Esophagus muscularis mucosa (tissue), 4 donors: ENCODE measurements around the gene RBSN. TPM values are rescaled to one million over a fixed set of nuclear protein-coding genes. Genes with fewer than 3 reads are reported as not detected.

Experiments used
- DNase-seq: peaks from one replicate; pipeline ENCODE4 v3.0.0-alpha.2; 2017; ENCODE audit errors: extremely low spot score
- H3K27ac ChIP-seq, 4 donors: fragments of 200-600 bp; sonication (generic); replicated peaks in 1 of 4; 1 replicate in 3 of 4; 2 replicates in 1 of 4; pipeline ENCODE4 v1.5.1; 2016 to 2019; ENCODE audit warnings: mild to moderate bottlenecking in 1 of 4
- H3K27me3 ChIP-seq, 4 donors: fragments of 200-600 bp; sonication (generic); one replicate each; pipeline versions ENCODE4 v1.5.1 to v1.6.0; 2016 to 2019
- H3K36me3 ChIP-seq, 4 donors: fragments of 200-600 bp; sonication (generic); one replicate each; pipeline ENCODE4 v1.5.1; 2016 to 2019
- H3K4me1 ChIP-seq, 4 donors: fragments of 200-600 bp; sonication (generic); one replicate each; pipeline ENCODE4 v1.5.1; 2016 to 2019
- H3K4me3 ChIP-seq, 4 donors: fragments of 200-600 bp; sonication (generic); 1 replicate in 2 of 4; 2 replicates in 2 of 4; pipeline ENCODE4 v1.5.1; 2016 to 2019; ENCODE audit warnings: mild to moderate bottlenecking in 4 of 4, moderate library complexity in 1 of 4
- H3K9me3 ChIP-seq, 4 donors: fragments of 200-600 bp; sonication (generic); 1 replicate in 3 of 4; 2 replicates in 1 of 4; pipeline ENCODE4 v1.5.1; 2016 to 2019
- EP300 ChIP-seq: sonication (generic); formaldehyde crosslinking; IDR thresholded peaks from one replicate; pipeline ENCODE4 v1.6.1; 2017; ENCODE audit warnings: antibody characterized with exemption
- POLR2A ChIP-seq: fragments of 450-650 bp; IDR thresholded peaks from one replicate; pipeline ENCODE4 v1.6.1; 2017; ENCODE audit warnings: antibody characterized with exemption, moderate library complexity, mild to moderate bottlenecking, low read depth
- POLR2AphosphoS5 ChIP-seq, 2 donors: sonication (generic); formaldehyde crosslinking; IDR thresholded peaks; one replicate each; pipeline ENCODE4 v1.6.1; 2017; ENCODE audit warnings: antibody characterized with exemption in 2 of 2
- WGBS: methylation state at CpG from one replicate; pipeline ENCODE4 v1.1.5; 2018; 5-methylcytosine and 5-hydroxymethylcytosine counted together
- intact Hi-C: fragments of 100-400 bp; cut with DNase I; formaldehyde crosslinking; loops from one replicate; pipeline ENCODE4 v1.15.1; 2023
- total RNA-seq, 4 donors: library from RNA; depleted of rRNA; stranded (reverse); fragments of >200 nt; gene quantifications; one replicate each; pipeline versions ENCODE4 v1.1.0 to v1.2.1, GENCODE V29; 2016
- TF ChIP-seq, protein P1 (sequence below), 3 experiments: fragments of 200-600 bp in 2 of 3; fragments of 450-650 bp in 1 of 3; sonication (generic) in 2 of 3; IDR thresholded peaks; one replicate each; pipeline ENCODE4 v1.5.1; 2017 to 2019; ENCODE audit warnings: antibody characterized with exemption in 3 of 3, mild to moderate bottlenecking in 2 of 3, moderate library complexity in 1 of 3

RBSN gene
- total RNA-seq, 4 donors from 2014 or later: 31.6 to 45.7 (median 39.0) TPM

DNA sequence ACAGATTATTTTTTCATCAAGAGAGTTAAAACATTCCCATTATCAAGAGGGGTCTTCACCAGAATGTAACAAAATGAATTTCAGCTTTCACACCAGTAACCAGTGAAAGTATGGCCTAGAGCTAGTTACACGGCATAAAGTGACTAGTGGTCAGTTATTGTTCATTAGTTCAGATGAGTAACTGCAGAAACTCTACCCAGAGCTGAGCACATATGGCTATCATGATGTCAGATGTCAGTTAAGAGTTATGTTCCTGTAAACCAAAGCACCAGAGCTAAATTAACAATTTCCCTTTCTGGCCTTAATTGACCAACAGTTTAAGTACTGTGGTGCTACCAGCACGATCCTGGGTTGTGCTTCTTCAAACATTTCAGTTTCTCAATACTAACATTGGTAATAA, 27.2 kb downstream of the RBSN start:
- H3K27ac ChIP-seq: no peak overlapping the region
- H3K9me3 ChIP-seq: no peaks in the 10 kb centered on the region
- no peak overlapping the region for H3K4me3 ChIP-seq
- no peak for DNase-seq
- no peak for TF ChIP-seq EP300
- TF ChIP-seq POLR2AphosphoS5 (IDR thresholded peaks at IDR 0.05): no peak
- no peak for TF ChIP-seq POLR2A
- TF ChIP-seq, protein P1, sequence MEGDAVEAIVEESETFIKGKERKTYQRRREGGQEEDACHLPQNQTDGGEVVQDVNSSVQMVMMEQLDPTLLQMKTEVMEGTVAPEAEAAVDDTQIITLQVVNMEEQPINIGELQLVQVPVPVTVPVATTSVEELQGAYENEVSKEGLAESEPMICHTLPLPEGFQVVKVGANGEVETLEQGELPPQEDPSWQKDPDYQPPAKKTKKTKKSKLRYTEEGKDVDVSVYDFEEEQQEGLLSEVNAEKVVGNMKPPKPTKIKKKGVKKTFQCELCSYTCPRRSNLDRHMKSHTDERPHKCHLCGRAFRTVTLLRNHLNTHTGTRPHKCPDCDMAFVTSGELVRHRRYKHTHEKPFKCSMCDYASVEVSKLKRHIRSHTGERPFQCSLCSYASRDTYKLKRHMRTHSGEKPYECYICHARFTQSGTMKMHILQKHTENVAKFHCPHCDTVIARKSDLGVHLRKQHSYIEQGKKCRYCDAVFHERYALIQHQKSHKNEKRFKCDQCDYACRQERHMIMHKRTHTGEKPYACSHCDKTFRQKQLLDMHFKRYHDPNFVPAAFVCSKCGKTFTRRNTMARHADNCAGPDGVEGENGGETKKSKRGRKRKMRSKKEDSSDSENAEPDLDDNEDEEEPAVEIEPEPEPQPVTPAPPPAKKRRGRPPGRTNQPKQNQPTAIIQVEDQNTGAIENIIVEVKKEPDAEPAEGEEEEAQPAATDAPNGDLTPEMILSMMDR (IDR thresholded peaks at IDR 0.05): no peak
- H3K36me3 ChIP-seq: peaks cover 38 to 65% (median 58%) of the 10 kb centered on the region in 4 donors
- no peaks in the 10 kb centered on the region for H3K27me3 ChIP-seq
- WGBS: 80% methylated on average over 2 of the region's 2 CpGs
- intact Hi-C loops: no loop called here
- no peaks in the 10 kb centered on the region for H3K4me1 ChIP-seq

DNA sequence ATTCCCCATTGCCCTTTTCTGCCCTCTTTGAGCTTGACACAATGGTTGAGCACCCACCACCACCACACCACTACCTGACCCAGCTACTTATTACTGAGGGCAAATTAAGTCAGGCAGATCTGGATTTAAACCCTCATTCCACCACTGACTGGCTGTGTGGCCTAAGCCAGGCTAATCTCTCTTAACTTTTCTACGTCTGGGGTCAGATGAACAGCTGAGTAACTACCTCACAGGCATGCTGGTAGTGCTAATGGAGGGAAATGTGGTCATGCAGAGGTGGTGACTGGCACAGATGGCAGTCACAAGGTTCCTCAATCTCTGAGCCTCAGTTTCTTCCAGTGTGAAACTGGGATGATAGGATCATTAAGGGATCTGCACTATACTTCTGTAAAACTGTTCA, 29.5 kb downstream of the RBSN start:
- intact Hi-C loops: no loop called here
- TF ChIP-seq POLR2AphosphoS5 (IDR thresholded peaks at IDR 0.05) (no peak), EP300 (no peak), POLR2A (no peak)
- TF ChIP-seq, protein P1 (IDR thresholded peaks at IDR 0.05): no peak
- peaks cover 0 to 6% (median 6%) of the 10 kb centered on the region in 4 donors for H3K4me1 ChIP-seq
- H3K9me3 ChIP-seq: no peaks in the 10 kb centered on the region
- H3K4me3 ChIP-seq: no peak overlapping the region
- no peak for DNase-seq
- no peak overlapping the region for H3K27ac ChIP-seq
- H3K27me3 ChIP-seq: no peaks in the 10 kb centered on the region
- WGBS: 88% methylated on average over 1 of the region's 1 CpG
- peaks cover 18 to 43% (median 35%) of the 10 kb centered on the region in 4 donors for H3K36me3 ChIP-seq

DNA sequence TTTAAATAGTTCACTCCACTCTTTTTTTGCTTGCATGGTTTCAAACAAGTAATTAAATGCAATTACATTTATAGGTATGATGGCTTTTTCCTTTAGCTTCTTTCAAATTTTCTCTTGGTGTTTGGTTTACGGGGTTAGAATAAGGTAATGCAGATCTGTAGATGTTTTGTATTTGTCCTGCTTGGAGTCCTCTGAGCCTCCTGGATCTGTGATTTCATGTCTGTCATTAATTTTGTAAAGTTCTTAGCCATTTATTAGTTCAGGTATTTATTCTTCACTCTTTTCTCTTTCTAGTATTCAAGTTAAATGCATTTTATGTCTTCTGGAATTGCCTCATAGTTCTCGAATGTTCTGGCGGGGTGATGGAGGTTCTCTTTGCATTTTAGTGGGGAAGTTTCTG, 32.5 kb downstream of the RBSN start:
- Histone ChIP-seq H3K4me3 (no peak overlapping the region), H3K4me1 (peaks cover 13 to 25% (median 22%) of the 10 kb centered on the region in 4 donors), H3K27ac (no peak overlapping the region), H3K36me3 (peaks cover 0 to 13% (median 6%) of the 10 kb centered on the region in 4 donors), H3K27me3 (no peaks in the 10 kb centered on the region), H3K9me3 (no peaks in the 10 kb centered on the region)
- TF ChIP-seq POLR2A (no peak), EP300 (no peak), POLR2AphosphoS5 (IDR thresholded peaks at IDR 0.05) (no peak)
- TF ChIP-seq, protein P1 (IDR thresholded peaks at IDR 0.05): no peak
- intact Hi-C loops: no loop called here
- WGBS: 97% methylated on average over 3 of the region's 3 CpGs
- DNase-seq: no peak

DNA sequence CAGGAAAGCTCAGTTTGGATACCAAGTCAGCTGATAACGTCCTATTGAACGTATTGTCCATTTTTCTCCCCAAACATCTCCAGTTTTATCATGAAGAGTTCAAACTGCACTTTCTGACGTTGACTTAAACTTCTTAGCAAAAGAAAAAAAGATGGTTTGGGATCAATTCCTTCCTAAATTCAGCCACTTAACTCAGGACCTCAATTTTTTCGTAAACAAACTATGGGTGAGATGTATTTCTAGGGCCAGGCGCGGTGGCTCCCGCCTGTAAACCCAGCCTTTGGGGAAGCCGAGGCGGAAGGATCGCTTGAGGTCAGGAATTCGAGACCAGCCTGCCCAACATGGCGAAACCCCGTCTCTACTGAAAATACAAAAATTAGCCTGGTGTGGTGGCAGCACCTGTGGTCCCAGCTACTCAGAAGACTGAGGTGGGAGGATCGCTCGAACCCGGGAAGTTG, 33.4 kb downstream of the RBSN start:
- DNase-seq: no peak
- intact Hi-C loops: no loop called here

More for the DNA sequence above, 33.4 kb downstream of the RBSN start:
- Histone ChIP-seq H3K9me3 (no peaks in the 10 kb centered on the region), H3K27me3 (no peaks in the 10 kb centered on the region), H3K4me3 (peak overlapping the region; percentile 78 to 98 (median 90)), H3K4me1 (peaks cover 13 to 26% (median 22%) of the 10 kb centered on the region in 4 donors), H3K27ac (peak overlapping the region; percentile 82 to 87 (median 85)), H3K36me3 (peaks cover 0 to 5% (median 0%) of the 10 kb centered on the region in 4 donors)
- 45% methylated on average over 16 of the region's 16 CpGs for WGBS
- TF ChIP-seq, protein P1 (IDR thresholded peaks at IDR 0.05): no peak
- TF ChIP-seq EP300: no peak
- TF ChIP-seq POLR2A: no peak
- no peak for TF ChIP-seq POLR2AphosphoS5 (IDR thresholded peaks at IDR 0.05)
